Gastroesophageal sphincter (tissue), 3 donors: ENCODE data around the gene HHAT.

Experiments
- CTCF ChIP-seq, 4 experiments: fragments of 200-600 bp in 2 of 4; fragments of 450-650 bp in 2 of 4; sonication (generic) in 1 of 4; IDR thresholded peaks; one replicate each; pipeline ENCODE4 v1.5.1; 2017 to 2019; ENCODE audit warnings: antibody characterized with exemption in 4 of 4, mild to moderate bottlenecking in 2 of 4, moderate library complexity in 2 of 4
- EP300 ChIP-seq: sonication (generic); formaldehyde crosslinking; IDR thresholded peaks from one replicate; pipeline ENCODE4 v1.6.1; 2017; ENCODE audit warnings: antibody characterized with exemption, mild to moderate bottlenecking
- POLR2A ChIP-seq, 2 donors: fragments of 450-650 bp; IDR thresholded peaks; one replicate each; pipeline ENCODE4 v1.6.1; 2017; ENCODE audit warnings: antibody characterized with exemption in 2 of 2, mild to moderate bottlenecking in 2 of 2, moderate library complexity in 1 of 2
- POLR2AphosphoS5 ChIP-seq: sonication (generic); formaldehyde crosslinking; IDR thresholded peaks from one replicate; pipeline ENCODE4 v1.6.1; 2017; ENCODE audit warnings: antibody characterized with exemption

- TF ChIP-seq POLR2AphosphoS5 (no peak), CTCF (IDR thresholded peaks at IDR 0.05) (no peak), POLR2A (IDR thresholded peaks at IDR 0.05) (no peak), EP300 (no peak)
Observed at GRCh38 chr1:210477328-210477924, 148.7 kb downstream of the HHAT start.
